ENCODE measurements around the gene SRI. TPM values are rescaled to one million over a fixed set of nuclear protein-coding genes. Genes with fewer than 3 reads are reported as not detected.

Gene SRI
- total RNA-seq, 1 experiment from 2014 or later: 136 TPM

DNA sequence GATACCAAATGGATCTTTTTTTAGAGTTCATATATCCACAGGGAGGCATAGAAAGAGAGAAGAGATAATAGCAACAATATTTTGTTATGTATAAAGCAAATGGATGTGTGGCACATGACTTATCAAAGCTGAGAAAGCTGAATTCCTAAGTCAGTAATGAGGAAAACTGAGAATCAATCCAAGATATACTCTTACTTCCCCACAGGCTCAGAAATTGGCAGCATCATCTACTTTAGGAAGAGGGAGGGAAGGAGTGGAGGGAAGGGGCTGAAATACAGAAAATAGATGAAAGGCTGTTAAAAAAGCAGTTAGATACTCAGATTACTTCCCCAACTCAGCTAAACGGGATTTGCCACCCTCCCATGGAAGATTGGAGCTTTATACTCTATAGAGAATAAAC, 63.5 kb downstream of the SRI start:
- Histone ChIP-seq H3K9ac (ENCODE audit: extremely low read depth, insufficient read length, low read length) (no peak overlapping the region), H3K9me3 (ENCODE audit: control insufficient read depth, low read depth, low read length) (no peaks in the 10 kb centered on the region), H2BK20ac (ENCODE audit: low read depth, low read length, poor library complexity, severe bottlenecking) (no peak overlapping the region), H4K8ac (replicated peaks; ENCODE audit: insufficient read length, low read depth, low read length) (no peak overlapping the region), H3K4ac (ENCODE audit: low read depth, low read length) (no peak overlapping the region), H2BK12ac (ENCODE audit: insufficient read length, low read depth, low read length) (no peak overlapping the region), H3K27ac (ENCODE audit: insufficient read length, low read depth, low read length) (no peak overlapping the region), H3K14ac (ENCODE audit: insufficient read depth, low read length) (no peak overlapping the region), H2BK15ac (ENCODE audit: low read depth, low read length) (no peak overlapping the region), H3K4me2 (ENCODE audit: insufficient read depth, insufficient read length, low read length) (no peak overlapping the region), H3K23me2 (ENCODE audit: insufficient read length, low read depth, low read length, poor library complexity, severe bottlenecking) (no peaks in the 10 kb centered on the region), H4K5ac (ENCODE audit: insufficient read length, low read depth, low read length) (no peak overlapping the region), H3K18ac (ENCODE audit: insufficient read length, low read depth, low read length) (no peak overlapping the region), H3K27me3 (ENCODE audit: insufficient read depth, low read length) (no peaks in the 10 kb centered on the region), H4K91ac (ENCODE audit: insufficient read length, low read depth, low read length) (no peak overlapping the region), H2AK5ac (ENCODE audit: insufficient read length, low read length) (no peak overlapping the region), H2AFZ (ENCODE audit: low read length) (no peak overlapping the region), H2BK120ac (ENCODE audit: low read depth, low read length, poor library complexity, severe bottlenecking) (no peak overlapping the region), H3K79me1 (ENCODE audit: insufficient read depth, low read depth, low read length, poor library complexity, severe bottlenecking) (no peaks in the 10 kb centered on the region), H3T11ph (ENCODE audit: low read length) (no peak overlapping the region), H3K23ac (ENCODE audit: insufficient read length, low read depth, low read length) (no peak overlapping the region), H3K4me1 (ENCODE audit: insufficient read depth, low read length) (peaks cover 6% of the 10 kb centered on the region), H4K20me1 (ENCODE audit: control insufficient read depth, insufficient read depth, insufficient read length) (no peaks in the 10 kb centered on the region), H2BK5ac (ENCODE audit: insufficient read length, low read length) (no peak overlapping the region), H3K56ac (ENCODE audit: insufficient read length, low read depth, low read length) (no peak overlapping the region), H3K79me2 (ENCODE audit: insufficient read depth, low read length) (no peaks in the 10 kb centered on the region)
- DNase-seq: no peak
- TF ChIP-seq, protein P1, sequence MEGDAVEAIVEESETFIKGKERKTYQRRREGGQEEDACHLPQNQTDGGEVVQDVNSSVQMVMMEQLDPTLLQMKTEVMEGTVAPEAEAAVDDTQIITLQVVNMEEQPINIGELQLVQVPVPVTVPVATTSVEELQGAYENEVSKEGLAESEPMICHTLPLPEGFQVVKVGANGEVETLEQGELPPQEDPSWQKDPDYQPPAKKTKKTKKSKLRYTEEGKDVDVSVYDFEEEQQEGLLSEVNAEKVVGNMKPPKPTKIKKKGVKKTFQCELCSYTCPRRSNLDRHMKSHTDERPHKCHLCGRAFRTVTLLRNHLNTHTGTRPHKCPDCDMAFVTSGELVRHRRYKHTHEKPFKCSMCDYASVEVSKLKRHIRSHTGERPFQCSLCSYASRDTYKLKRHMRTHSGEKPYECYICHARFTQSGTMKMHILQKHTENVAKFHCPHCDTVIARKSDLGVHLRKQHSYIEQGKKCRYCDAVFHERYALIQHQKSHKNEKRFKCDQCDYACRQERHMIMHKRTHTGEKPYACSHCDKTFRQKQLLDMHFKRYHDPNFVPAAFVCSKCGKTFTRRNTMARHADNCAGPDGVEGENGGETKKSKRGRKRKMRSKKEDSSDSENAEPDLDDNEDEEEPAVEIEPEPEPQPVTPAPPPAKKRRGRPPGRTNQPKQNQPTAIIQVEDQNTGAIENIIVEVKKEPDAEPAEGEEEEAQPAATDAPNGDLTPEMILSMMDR (conservative IDR thresholded peaks at IDR 0.05): no peak
- no peak overlapping the region for H3K4me3 Mint-ChIP-seq
- H3K36me3 Mint-ChIP-seq (ENCODE audit: insufficient read depth in 1 of 3, low read depth in 3 of 3): peaks cover 22 to 54% (median 30%) of the 10 kb centered on the region in 3 experiments
- H3K9me3 Mint-ChIP-seq: peaks cover 19 to 30% of the 10 kb centered on the region in 2 experiments
- peaks cover 24 to 28% of the 10 kb centered on the region in 2 experiments for H3K4me1 Mint-ChIP-seq
- WGBS (ENCODE audit: extremely low coverage, insufficient read length, low lambda C conversion rate): no CpG with 5 or more reads among the region's 1 CpG
- H3K27me3 Mint-ChIP-seq (ENCODE audit: low read depth): no peaks in the 10 kb centered on the region
- no peak overlapping the region; a peak in 1 of 7 replicates for H3K27ac Mint-ChIP-seq
